Left lung (tissue), 10 donors: Measurements from ENCODE around the gene LMF2. TPM values are rescaled to one million over a fixed set of nuclear protein-coding genes. Genes with fewer than 3 reads are reported as not detected.

Experiments used
- ATAC-seq: fragments of 200-7000 bp; cut with Tn5 transposase; one replicate; pipeline ENCODE4 v1.9.1; 2020; ENCODE audit warnings: moderate library complexity
- DNase-seq, 4 donors: peaks; one replicate each; pipeline ENCODE4 v3.0.0-alpha.2; 2013 to 2020
- H3K27ac ChIP-seq, 2 donors: fragments of 200-600 bp; sonication (generic) in 1 of 2; one replicate each; pipeline versions ENCODE4 v1.5.0 to v1.8.0; 2020 to 2021
- H3K27me3 ChIP-seq, 2 donors: fragments of 200-600 bp; sonication (generic) in 1 of 2; one replicate each; pipeline versions ENCODE4 v1.5.0 to v1.8.0; 2020 to 2021
- H3K36me3 ChIP-seq, 2 donors: fragments of 200-600 bp; sonication (generic) in 1 of 2; one replicate each; pipeline versions ENCODE4 v1.5.0 to v1.8.0; 2020 to 2021
- H3K4me1 ChIP-seq, 2 donors: fragments of 200-600 bp; one replicate each; pipeline ENCODE4 v1.8.0; 2021
- H3K4me3 ChIP-seq, 2 donors: fragments of 200-600 bp; sonication (generic) in 1 of 2; one replicate each; pipeline versions ENCODE4 v1.5.0 to v1.8.0; 2020 to 2021; ENCODE audit warnings: mild to moderate bottlenecking in 1 of 2
- H3K9me3 ChIP-seq, 2 donors: fragments of 200-600 bp; sonication (generic) in 1 of 2; one replicate each; pipeline versions ENCODE4 v1.5.0 to v1.8.0; 2020 to 2021
- CTCF ChIP-seq, 2 donors: fragments of 200-600 bp; sonication (generic) in 1 of 2; IDR thresholded peaks; one replicate each; pipeline versions ENCODE4 v1.5.0 to v1.8.0; 2021; ENCODE audit warnings: antibody characterized with exemption in 2 of 2
- intact Hi-C, 2 donors: fragments of 100-400 bp; cut with DNase I; formaldehyde crosslinking; loops; one replicate each; pipeline versions ENCODE4 v1.11.2 to v1.14.2; 2022
- polyA plus RNA-seq, 6 donors: library from polyadenylated mRNA; unstranded; fragments of 120-200 nt; gene quantifications; one replicate each; pipeline ENCODE4 v1.2.1, GENCODE V29; 2013; ENCODE audit not compliant: insufficient read length in 6 of 6
- total RNA-seq, 2 donors: library from RNA; stranded (reverse); fragmentation: NEBNext Ultra II Directional; extraction: Animal tissue kit (Norgen Biotek cat#: 25700); gene quantifications; one replicate each; pipeline ENCODE4 v1.2.1, GENCODE V29; 2021
- donor health status: DM: no; HTN: yes; CAD: no.
- donor health status: DM: no; HTN: no; CAD: no.

Gene LMF2
- total and polyA plus RNA-seq, 8 donors: 32.9 to 76.4 (median 47.1) TPM

- TF ChIP-seq CTCF (IDR thresholded peaks at IDR 0.05): no peak
- DNase-seq (no peak), ATAC-seq (no peak)
- no peaks in the 10 kb centered on the region for H3K36me3 ChIP-seq
- H3K9me3 ChIP-seq: no peaks in the 10 kb centered on the region
- H3K4me1 ChIP-seq: peaks cover 29 to 45% of the 10 kb centered on the region in 2 donors
- peaks cover 5 to 27% of the 10 kb centered on the region in 2 donors for H3K27me3 ChIP-seq
- intact Hi-C loops: no loop called here
- H3K27ac ChIP-seq: no peak overlapping the region
- peak overlapping the region in 1 of 2 donors; percentile 89 for H3K4me3 ChIP-seq
These were observed 31.9 kb downstream of the LMF2 start for GRCh38 chr22:50475652-50476002.

GRCh38 chr22:50474710-50475651 is 32.5 kb downstream of the LMF2 start, which contains the start of gene SBF1:
SBF1 (minus strand) TSS chr22:50475035; CDS start chr22:50474840, 195 bp downstream.
- ATAC-seq: peak; percentile 97
- intact Hi-C loops: no loop called here
- Histone ChIP-seq H3K36me3 (no peaks in the 10 kb centered on the region), H3K4me1 (peaks cover 34 to 52% of the 10 kb centered on the region in 2 donors), H3K9me3 (no peaks in the 10 kb centered on the region), H3K27ac (peak within 1 kb of the TSS in 1 of 2 donors; percentile 70), H3K27me3 (peaks cover 0 to 20% of the 10 kb centered on the region in 2 donors), H3K4me3 (peak within 1 kb of the TSS; percentile 67 to 89)
- peak; percentile 92 to 97 (median 95) for DNase-seq
- no peak for TF ChIP-seq CTCF (IDR thresholded peaks at IDR 0.05)

GRCh38 chr22:50473855-50474671 is 33.4 kb downstream of the LMF2 start:
- intact Hi-C loops: no loop called here
- no peak for TF ChIP-seq CTCF (IDR thresholded peaks at IDR 0.05)
- H3K9me3 ChIP-seq: no peaks in the 10 kb centered on the region
- peaks cover 0 to 11% of the 10 kb centered on the region in 2 donors for H3K27me3 ChIP-seq
- ATAC-seq (peak; percentile 57), DNase-seq (peak in 1 of 4 donors; percentile 86)
- H3K36me3 ChIP-seq: no peaks in the 10 kb centered on the region
- peak overlapping the region; percentile 67 to 89 for H3K4me3 ChIP-seq
- H3K27ac ChIP-seq: peak overlapping the region in 1 of 2 donors; percentile 70
- peaks cover 37 to 61% of the 10 kb centered on the region in 2 donors for H3K4me1 ChIP-seq

GRCh38 chr22:50473088-50473487 is 34.4 kb downstream of the LMF2 start:
- H3K4me3 ChIP-seq: peak overlapping the region in 1 of 2 donors; percentile 89
- H3K27me3 ChIP-seq: peaks cover 0 to 5% of the 10 kb centered on the region in 2 donors
- no peak for TF ChIP-seq CTCF (IDR thresholded peaks at IDR 0.05)
- H3K9me3 ChIP-seq: no peaks in the 10 kb centered on the region
- DNase-seq: no peak
- peaks cover 0 to 2% of the 10 kb centered on the region in 2 donors for H3K36me3 ChIP-seq
- ATAC-seq: no peak
- peaks cover 37 to 61% of the 10 kb centered on the region in 2 donors for H3K4me1 ChIP-seq
- intact Hi-C loops: no loop called here
- no peak overlapping the region for H3K27ac ChIP-seq
